GM19395 (cell line): ENCODE data around the gene MAP3K4.
"Not testable (repeated sequence)": the region's sequence is repeated elsewhere in the genome, so short reads cannot be mapped to it uniquely, and the experiment has no call there.

Source experiments
- ATAC-seq: cut with Tn5 transposase; IDR thresholded peaks from one replicate; pipeline ENCODE4 v1.9.1; 2021; ENCODE audit warnings: mild to moderate bottlenecking, moderate library complexity; ENCODE audit not compliant: unreplicated experiment

The MAP3K4 gene

DNA sequence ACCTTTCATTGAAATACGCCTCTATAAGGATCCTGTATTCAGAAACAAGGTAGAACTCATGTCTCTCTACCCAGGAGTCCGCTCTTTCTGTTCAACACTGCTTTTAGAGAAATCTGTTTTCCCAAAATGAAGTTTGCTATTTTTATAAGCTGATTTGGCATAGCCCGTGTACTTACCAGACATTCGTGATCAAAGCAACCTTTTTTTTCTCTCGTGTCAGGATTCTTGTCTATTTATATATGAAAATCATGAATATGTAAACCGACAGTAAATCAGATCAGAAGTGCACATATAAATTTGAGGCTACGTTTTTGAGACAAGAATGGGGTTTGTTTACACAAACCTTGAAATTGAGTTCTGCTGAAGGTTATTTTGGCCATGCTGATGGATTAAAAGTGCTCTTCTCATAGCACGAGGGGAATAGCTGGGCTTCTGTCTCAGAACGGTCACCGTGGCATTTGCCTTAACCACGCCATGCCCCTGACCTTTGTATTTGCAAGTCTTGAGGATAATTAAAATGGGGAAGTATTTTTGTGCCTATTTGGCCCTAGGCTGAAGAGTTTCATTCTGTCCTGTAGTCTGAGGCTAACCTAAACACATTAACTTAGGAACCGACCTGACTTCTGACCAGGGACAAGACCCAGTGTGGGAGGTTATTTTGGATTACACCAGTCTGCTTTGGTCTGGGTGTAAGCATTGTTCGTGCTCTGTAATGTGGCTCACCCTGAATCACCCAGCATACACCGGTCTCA is 118.6 kb downstream of the MAP3K4 start:
- ATAC-seq: no peak

DNA sequence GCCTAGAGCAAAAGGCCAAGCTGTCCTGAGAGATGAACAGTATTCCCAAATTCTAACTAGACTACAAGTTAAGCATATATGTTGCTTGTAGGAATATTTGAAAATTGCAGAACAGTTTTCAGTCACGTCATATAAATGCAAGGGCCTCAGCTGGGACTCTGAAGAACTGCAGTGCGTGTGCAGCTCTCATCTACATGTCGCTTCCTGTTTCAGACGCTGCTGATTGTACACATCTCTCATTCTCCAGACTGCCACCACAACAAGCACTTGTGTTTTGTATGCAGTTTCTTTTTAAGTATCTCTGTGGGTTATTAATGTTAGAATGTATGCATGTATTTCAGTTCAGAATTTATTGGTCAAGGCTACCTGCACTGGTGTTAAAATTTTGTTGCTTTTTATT is 119.7 kb downstream of the MAP3K4 start:
- no peak for ATAC-seq

GRCh38 chr6:161115468-161115867 is 123.9 kb downstream of the MAP3K4 start:
- no peak for ATAC-seq

GRCh38 chr6:161116554-161116953 is 125.0 kb downstream of the MAP3K4 start:
- no peak for ATAC-seq

DNA sequence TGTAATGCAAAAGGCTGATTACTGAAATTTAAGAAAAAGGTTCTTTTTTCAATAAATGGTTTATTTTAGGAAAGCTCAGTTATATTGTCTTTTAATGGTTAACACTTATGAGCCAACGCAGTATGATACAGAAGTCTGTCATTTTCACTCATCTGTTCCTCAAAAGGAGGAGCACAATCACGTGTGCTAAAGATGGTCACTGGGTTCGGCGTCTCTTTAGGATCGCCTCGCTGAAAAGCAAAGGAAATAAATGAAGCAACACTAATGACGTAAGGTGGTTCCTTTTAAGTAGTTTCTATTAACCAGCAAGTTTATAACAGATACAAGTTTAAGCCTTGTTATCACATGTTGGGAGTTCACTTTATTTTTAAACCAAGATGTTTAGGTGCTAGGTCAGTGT is 125.7 kb downstream of the MAP3K4 start:
- ATAC-seq: no peak

- ATAC-seq: no peak
Observed at GRCh38 chr6:161117942-161118341, 126.4 kb downstream of the MAP3K4 start.

- not testable (repeated sequence) for ATAC-seq
Observed at GRCh38 chr6:161123319-161123718, 131.8 kb downstream of the MAP3K4 start.

GRCh38 chr6:161125591-161125990 is 134.0 kb downstream of the MAP3K4 start:
- no peak for ATAC-seq

GRCh38 chr6:161127071-161127740 is 135.6 kb downstream of the MAP3K4 start:
- no peak for ATAC-seq

GRCh38 chr6:161128230-161128629 is 136.7 kb downstream of the MAP3K4 start:
- no peak for ATAC-seq

DNA sequence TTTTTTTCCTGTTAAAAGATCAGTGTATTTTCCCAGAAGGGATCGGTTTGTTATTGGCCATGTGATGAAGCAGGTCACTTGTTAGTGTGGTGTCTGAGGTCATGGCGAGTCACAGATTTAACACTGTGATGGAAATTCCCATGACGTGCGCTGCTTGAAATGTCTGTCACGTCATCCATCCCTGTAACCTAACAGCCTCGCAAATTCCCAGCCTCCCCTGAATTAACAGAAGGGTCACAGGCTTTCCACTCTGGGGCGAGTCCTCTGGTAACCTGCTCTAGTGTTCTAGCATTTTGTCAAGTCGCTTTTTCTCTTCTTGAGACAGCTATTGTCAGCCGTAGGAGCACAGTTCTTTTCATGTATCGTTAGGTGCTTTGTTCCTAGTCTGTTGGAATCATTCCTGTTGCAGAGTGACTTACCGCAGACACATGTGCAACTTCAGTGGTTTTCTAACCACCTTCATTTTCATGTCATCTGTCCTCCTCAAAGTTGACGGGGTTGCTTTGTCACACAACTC is 137.2 kb downstream of the MAP3K4 start:
- ATAC-seq: no peak

- no peak for ATAC-seq
Observed at GRCh38 chr6:161130541-161130940, 139.0 kb downstream of the MAP3K4 start.

DNA sequence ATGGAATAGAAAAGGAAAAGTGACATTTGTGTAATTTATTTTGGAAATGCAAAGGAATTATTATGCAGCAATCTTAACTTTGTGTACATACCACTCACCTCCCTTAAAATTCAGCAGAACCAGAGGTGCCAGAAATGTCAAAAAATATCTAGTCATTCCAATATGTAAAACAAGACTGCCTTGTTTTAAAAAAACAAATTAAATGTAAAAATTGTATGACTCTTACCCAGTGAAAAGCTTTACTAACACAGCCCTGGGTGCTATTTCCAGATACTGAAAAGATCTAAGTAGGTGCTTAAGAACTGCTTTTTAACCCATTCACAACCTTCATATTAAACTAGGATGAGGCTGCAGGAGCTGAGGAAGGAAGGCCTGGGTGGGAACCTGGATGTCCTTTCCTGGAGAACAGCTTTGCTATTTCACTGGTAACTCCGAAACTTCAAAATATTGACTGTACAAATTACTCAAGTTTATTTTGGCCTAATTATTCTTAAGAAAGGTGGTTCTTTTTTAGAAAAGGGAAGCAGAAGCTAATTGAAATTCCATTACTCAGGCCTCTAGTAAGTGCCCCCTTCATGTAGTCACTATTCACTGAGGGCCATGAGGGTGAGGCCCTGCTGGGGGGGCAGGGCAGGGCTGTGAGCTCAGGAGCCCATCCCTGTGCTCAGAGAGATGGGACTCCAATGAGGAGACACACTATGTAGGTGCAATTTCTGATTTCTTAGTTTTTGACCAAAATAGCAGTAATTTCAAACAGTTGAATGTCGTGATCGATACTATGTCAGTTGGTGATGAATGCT is 139.6 kb downstream of the MAP3K4 start:
- no peak for ATAC-seq

- no peak for ATAC-seq
Observed at GRCh38 chr6:161132384-161132783, 140.8 kb downstream of the MAP3K4 start.

GRCh38 chr6:161133963-161134362 is 142.4 kb downstream of the MAP3K4 start:
- no peak for ATAC-seq

GRCh38 chr6:161134550-161135298 is 143.2 kb downstream of the MAP3K4 start:
- ATAC-seq: no peak

DNA sequence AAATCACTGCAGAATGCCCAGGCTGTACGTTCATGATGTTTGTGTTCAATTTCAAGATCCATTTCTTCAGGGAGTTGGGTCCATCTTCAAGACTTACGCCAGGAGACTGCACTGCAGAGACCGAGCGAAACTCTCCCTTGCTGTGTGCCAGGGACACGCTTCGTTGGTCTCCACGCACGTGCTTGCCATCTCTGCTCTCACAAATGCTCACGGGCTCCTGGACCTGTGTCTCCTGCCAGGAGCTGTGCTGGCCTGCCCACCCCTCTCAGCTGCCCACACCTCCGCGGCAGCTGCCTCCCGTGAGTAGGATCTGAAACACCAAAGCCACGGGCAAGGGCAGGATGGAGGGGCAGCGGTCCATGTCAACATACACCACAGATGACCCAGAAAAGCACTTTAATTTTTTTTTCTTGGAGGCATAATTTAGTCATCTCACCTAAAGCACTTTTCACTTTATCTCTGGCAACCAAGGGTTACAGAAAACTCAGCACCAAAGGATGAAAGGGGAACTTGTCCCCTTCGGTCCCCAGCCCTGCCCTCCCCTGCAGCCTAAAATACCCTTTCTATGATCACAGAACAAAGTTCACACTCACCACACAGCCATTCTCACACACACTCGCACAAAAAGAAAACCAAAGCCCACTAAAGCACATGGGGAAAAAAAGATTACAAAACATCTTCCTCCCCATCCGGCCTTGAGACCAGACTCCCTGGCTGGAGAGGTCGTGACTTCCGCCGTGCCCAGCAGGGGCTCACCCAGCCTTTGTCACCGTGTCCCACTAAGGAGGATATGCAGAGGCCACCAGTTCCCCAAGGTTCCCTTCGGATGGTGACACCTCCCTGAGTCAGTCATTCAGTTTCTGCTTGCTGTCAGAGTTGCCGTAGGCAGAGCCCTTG is 144.4 kb downstream of the MAP3K4 start:
- no peak for ATAC-seq

DNA sequence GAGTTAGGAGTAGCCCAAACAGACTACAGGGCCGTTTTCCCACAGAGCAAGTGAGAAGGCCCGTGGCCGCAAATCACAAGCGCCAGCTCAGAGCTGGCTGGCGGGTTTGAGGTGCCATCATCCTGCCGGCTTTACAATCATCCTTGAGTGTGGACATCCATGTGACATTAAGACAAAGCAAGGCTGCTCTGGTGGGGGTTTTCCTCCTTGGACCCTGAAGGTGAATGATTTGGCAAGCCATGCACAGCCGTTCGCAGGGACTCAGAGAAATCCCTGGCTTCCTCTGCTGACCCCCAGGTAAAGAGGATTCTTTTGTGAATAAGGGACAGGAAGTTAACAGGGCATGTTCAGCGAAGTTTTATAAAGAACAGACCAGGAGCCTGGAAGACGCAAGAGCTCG is 145.1 kb downstream of the MAP3K4 start:
- ATAC-seq: no peak

DNA sequence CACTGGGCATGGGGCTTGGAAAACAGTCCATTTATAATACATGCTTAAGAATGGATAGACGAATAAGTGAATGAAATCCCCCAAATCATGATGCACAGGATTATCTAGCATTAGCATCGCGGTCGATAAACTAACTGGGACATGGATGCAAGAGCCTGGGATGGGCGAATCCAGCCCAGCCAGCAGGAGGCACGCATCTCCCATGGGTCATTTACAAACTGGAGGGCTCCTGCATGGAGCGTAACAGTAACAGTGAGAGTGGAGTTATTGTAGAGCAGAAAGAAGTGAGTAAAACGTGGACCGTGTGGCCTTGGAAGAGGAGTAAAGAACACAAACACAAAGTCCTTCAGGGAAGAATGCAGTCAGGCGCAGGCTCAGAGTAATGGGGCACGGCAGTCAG is 145.8 kb downstream of the MAP3K4 start:
- no peak for ATAC-seq
